ENCODE data around the gene EEF2. TPM values are rescaled to one million over a fixed set of nuclear protein-coding genes. Genes with fewer than 3 reads are reported as not detected.
"Not testable (repeated sequence)": the region's sequence is repeated elsewhere in the genome, so short reads cannot be mapped to it uniquely, and the experiment has no call there.

The EEF2 gene
- total and polyA plus RNA-seq, 2 donors (not counting 1 experiment from before 2014, with no cell fraction given) = 1,449 to 3,167 TPM

DNA sequence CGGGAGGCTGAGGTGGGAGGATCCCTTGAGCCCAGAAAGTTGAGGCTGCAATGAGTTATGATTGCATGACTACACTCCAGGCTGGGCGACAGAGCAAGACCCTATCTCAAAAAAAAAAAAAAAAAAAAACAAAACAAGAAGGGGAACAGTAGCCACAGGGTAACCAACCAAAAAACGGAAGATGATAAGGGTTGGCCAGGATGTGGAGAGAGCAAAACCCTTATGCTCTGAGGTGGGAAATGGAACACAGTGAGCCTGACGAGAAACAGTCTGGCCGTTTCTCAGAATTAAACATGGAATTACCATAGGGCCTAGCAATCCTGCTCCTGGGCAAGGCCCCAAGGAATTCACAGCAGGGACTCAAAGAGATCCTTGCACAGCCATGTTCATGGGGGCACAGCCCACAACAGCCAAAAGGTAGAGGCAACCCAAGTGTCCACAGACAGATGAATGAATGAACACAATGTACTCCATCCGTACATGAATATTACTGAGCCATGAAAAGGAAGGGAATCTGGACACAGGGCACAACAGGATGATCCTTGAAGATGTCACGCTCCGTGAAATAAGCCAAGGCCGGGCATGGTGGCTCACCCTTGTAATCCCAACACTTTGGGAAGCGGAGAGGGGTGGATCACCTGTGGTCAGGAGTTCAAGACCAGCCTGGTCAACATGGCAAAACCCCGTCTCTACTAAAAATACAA is 41.1 kb downstream of the EEF2 start:
- TF ChIP-seq CTCF (IDR thresholded peaks at IDR 0.05) = no peak
- no peak overlapping the region for H3K4me2 ChIP-seq (replicated peaks; ENCODE audit: low read depth, low read length, poor library complexity, severe bottlenecking)
- H3K4me1 Mint-ChIP-seq = no peaks in the 10 kb centered on the region
- H3K4me1 ChIP-seq (ENCODE audit: control insufficient read depth in 2 of 2, insufficient read depth in 2 of 2, low read length in 2 of 2) = peaks cover 0 to 3% of the 10 kb centered on the region in 2 donors
- 59% methylated on average over 8 of the region's 11 CpGs for WGBS (ENCODE audit: insufficient coverage)
- no peaks in the 10 kb centered on the region for H4K20me1 ChIP-seq (ENCODE audit: control insufficient read depth, insufficient read depth, low read length, poor library complexity, severe bottlenecking)
- H3K27ac Mint-ChIP-seq = no peak overlapping the region
- no peak overlapping the region for H3K9ac ChIP-seq (ENCODE audit: low read length)
- no peaks in the 10 kb centered on the region for H3K36me3 ChIP-seq (replicated peaks in 1 of 2; ENCODE audit: control extremely low read depth in 1 of 2, control insufficient read depth in 1 of 2, extremely low read depth in 1 of 2, insufficient read depth in 2 of 2, low read length in 1 of 2)
- H3K79me2 ChIP-seq (ENCODE audit: control insufficient read depth, insufficient read depth, low read length) = no peaks in the 10 kb centered on the region
- CTCF ChIA-PET = no interaction called here
- ATAC-seq (ENCODE audit: low read depth) (no peak), DNase-seq (no peak)
- H3K27ac ChIP-seq (ENCODE audit: low read length in 2 of 2) = no peak overlapping the region
- H3K9me3 Mint-ChIP-seq (ENCODE audit: insufficient read depth) = no peaks in the 10 kb centered on the region
- peaks cover 0 to 5% (median 0%) of the 10 kb centered on the region in 3 donors for H3K9me3 ChIP-seq (ENCODE audit: control extremely low read depth in 1 of 3, control insufficient read depth in 2 of 3, insufficient read depth in 1 of 3, low read length in 2 of 3)
- H3K4me3 Mint-ChIP-seq = no peak overlapping the region
- no peaks in the 10 kb centered on the region for H3K27me3 Mint-ChIP-seq
- H2AFZ ChIP-seq (ENCODE audit: insufficient read depth, low read depth, low read length, poor library complexity, severe bottlenecking) = no peak overlapping the region
- POLR2A ChIA-PET = no interaction called here
- no peaks in the 10 kb centered on the region for H3K27me3 ChIP-seq (replicated peaks in 1 of 4; ENCODE audit: control extremely low read depth in 1 of 4, control insufficient read depth in 3 of 4, insufficient read depth in 4 of 4, low read length in 3 of 4)
- H3K4me3 ChIP-seq (ENCODE audit: control extremely low read depth in 1 of 5, extremely low read depth in 1 of 5, insufficient read depth in 1 of 5, low read depth in 2 of 5, low read length in 4 of 5) = no peak overlapping the region
- intact Hi-C loops (cut with micrococcal nuclease) = no loop called here

DNA sequence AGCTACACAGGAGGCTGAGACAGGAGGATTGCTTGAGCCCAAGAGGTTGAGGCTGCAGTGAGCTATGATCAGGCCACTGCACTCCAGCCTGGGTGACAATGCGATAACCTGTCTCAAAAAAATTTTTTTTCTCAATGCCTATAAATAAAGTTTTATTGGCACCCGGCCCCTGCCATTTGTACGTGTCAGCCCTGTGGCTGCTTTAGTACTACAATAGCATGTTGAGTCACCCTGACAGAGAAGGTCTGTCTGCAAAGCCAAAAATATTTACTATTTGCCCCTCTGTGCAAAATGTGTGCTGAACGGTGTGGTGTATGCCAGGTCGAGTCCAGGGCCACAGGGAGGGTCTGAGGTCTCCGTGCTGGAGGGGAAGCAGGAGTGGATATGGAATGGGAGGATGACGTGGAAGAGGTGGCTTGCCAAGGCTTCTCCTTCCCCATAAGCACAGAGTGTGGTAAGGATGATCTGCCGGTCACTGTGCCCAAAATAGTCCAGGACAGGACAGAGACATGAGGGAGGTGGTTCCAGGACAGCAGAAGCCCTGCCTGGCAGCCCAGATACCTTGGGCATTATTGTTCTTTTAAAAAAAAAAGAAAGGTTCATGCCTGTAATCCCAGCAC is 42.4 kb downstream of the EEF2 start:
- Histone ChIP-seq H3K4me1 (ENCODE audit: control insufficient read depth in 2 of 2, insufficient read depth in 2 of 2, low read length in 2 of 2) (peaks cover 0 to 3% of the 10 kb centered on the region in 2 donors), H3K27me3 (replicated peaks in 1 of 4; ENCODE audit: control extremely low read depth in 1 of 4, control insufficient read depth in 3 of 4, insufficient read depth in 4 of 4, low read length in 3 of 4) (peaks cover 0 to 2% (median 0%) of the 10 kb centered on the region in 4 experiments), H4K20me1 (ENCODE audit: control insufficient read depth, insufficient read depth, low read length, poor library complexity, severe bottlenecking) (no peaks in the 10 kb centered on the region), H3K27ac (ENCODE audit: low read length in 2 of 2) (no peak overlapping the region), H3K36me3 (replicated peaks in 1 of 2; ENCODE audit: control extremely low read depth in 1 of 2, control insufficient read depth in 1 of 2, extremely low read depth in 1 of 2, insufficient read depth in 2 of 2, low read length in 1 of 2) (no peaks in the 10 kb centered on the region), H3K79me2 (ENCODE audit: control insufficient read depth, insufficient read depth, low read length) (no peaks in the 10 kb centered on the region), H3K4me2 (replicated peaks; ENCODE audit: low read depth, low read length, poor library complexity, severe bottlenecking) (no peak overlapping the region), H3K9me3 (ENCODE audit: control extremely low read depth in 1 of 3, control insufficient read depth in 2 of 3, insufficient read depth in 1 of 3, low read length in 2 of 3) (peaks cover 0 to 5% (median 0%) of the 10 kb centered on the region in 3 donors), H3K4me3 (ENCODE audit: control extremely low read depth in 1 of 5, extremely low read depth in 1 of 5, insufficient read depth in 1 of 5, low read depth in 2 of 5, low read length in 4 of 5) (no peak overlapping the region), H2AFZ (ENCODE audit: insufficient read depth, low read depth, low read length, poor library complexity, severe bottlenecking) (no peak overlapping the region), H3K9ac (ENCODE audit: low read length) (no peak overlapping the region)
- Mint-ChIP-seq H3K27ac (no peak overlapping the region), H3K4me3 (no peak overlapping the region), H3K9me3 (ENCODE audit: insufficient read depth) (no peaks in the 10 kb centered on the region), H3K4me1 (no peaks in the 10 kb centered on the region), H3K27me3 (no peaks in the 10 kb centered on the region)
- intact Hi-C loops (cut with micrococcal nuclease) = no loop called here
- TF ChIP-seq CTCF (IDR thresholded peaks at IDR 0.05) (no peak), EZH2 (IDR thresholded peaks at IDR 0.05; ENCODE audit: borderline replicate concordance, insufficient read depth, low read depth, low read length, poor library complexity, severe bottlenecking) (no peak)
- CTCF ChIA-PET = no interaction called here
- POLR2A ChIA-PET = interaction anchor here (0.7 kb wide), 1 partner anchor 93 kb away, joined by 3 read pairs; no protein-coding TSS in a partner anchor
- DNase-seq (no peak), ATAC-seq (ENCODE audit: low read depth) (no peak)
- 93% methylated on average over 2 of the region's 8 CpGs for whole genome bisulfite sequencing (ENCODE audit: insufficient coverage)

GRCh38 chr19:3938300-3938950 is 46.8 kb downstream of the EEF2 start:
- H3K27me3 Mint-ChIP-seq; H3K79me2 ChIP-seq (ENCODE audit: control insufficient read depth, insufficient read depth, low read length); H3K36me3 ChIP-seq (replicated peaks in 1 of 2; ENCODE audit: control extremely low read depth in 1 of 2, control insufficient read depth in 1 of 2, extremely low read depth in 1 of 2, insufficient read depth in 2 of 2, low read length in 1 of 2); H2AFZ ChIP-seq (ENCODE audit: insufficient read depth, low read depth, low read length, poor library complexity, severe bottlenecking); H3K4me2 ChIP-seq (replicated peaks; ENCODE audit: low read depth, low read length, poor library complexity, severe bottlenecking); H3K27ac ChIP-seq (ENCODE audit: low read length in 2 of 2); H4K20me1 ChIP-seq (ENCODE audit: control insufficient read depth, insufficient read depth, low read length, poor library complexity, severe bottlenecking); H3K9ac ChIP-seq (ENCODE audit: low read length); H3K27me3 ChIP-seq (replicated peaks in 1 of 4; ENCODE audit: control extremely low read depth in 1 of 4, control insufficient read depth in 3 of 4, insufficient read depth in 4 of 4, low read length in 3 of 4); H3K4me3 Mint-ChIP-seq; intact Hi-C loops (cut with micrococcal nuclease); DNase-seq; H3K4me1 Mint-ChIP-seq; CTCF ChIA-PET; H3K9me3 Mint-ChIP-seq (ENCODE audit: insufficient read depth); H3K4me1 ChIP-seq (ENCODE audit: control insufficient read depth in 2 of 2, insufficient read depth in 2 of 2, low read length in 2 of 2); H3K4me3 ChIP-seq (ENCODE audit: control extremely low read depth in 1 of 5, extremely low read depth in 1 of 5, insufficient read depth in 1 of 5, low read depth in 2 of 5, low read length in 4 of 5); POLR2A ChIA-PET; ATAC-seq (ENCODE audit: low read depth); H3K9me3 ChIP-seq (ENCODE audit: control extremely low read depth in 1 of 3, control insufficient read depth in 2 of 3, insufficient read depth in 1 of 3, low read length in 2 of 3); H3K27ac Mint-ChIP-seq: not testable (repeated sequence)
- WGBS (ENCODE audit: insufficient coverage) = 97% methylated on average over 7 of the region's 22 CpGs
